ENCODE data around the gene CNPY2. TPM values are rescaled to one million over a fixed set of nuclear protein-coding genes. Genes with fewer than 3 reads are reported as not detected.
A peak's percentile ranks its signal among the peaks of the same experiment; 100 is the strongest.

The CNPY2 gene
- total RNA-seq, 2 experiments from 2014 or later = 77.4 to 82.6 TPM

DNA sequence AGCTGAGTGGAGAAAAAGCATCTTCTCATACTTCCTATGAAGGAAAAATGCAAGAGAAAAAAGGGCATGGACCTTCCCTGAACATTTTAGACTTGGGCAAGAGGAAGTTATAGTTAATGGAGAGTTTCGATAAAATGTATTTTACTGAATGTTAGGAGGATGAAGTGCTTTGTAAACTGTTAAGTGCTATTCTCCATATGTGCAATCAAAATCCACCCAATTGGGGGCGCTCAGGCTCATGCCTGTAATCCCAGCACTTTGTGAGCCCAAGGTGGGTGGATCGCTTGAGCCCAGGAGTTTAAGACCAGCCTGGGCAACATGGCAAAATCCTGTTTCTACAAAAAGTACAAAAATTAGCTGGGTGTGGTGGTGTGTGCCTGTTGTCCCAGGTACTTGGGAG lies 1.9 kb upstream of the CNPY2 start:
- Mint-ChIP-seq H3K27me3 (no peaks in the 10 kb centered on the region), H3K27ac (no peak overlapping the region), H3K36me3 (ENCODE audit: low read depth) (peaks cover 21% of the 10 kb centered on the region), H3K4me3 (no peak overlapping the region), H3K4me1 (peaks cover 22% of the 10 kb centered on the region), H3K9me3 (ENCODE audit: low read depth) (no peaks in the 10 kb centered on the region)
- DNase-seq (peak; percentile 37), ATAC-seq (no peak)
- POLR2A ChIA-PET = no interaction called here
- CTCF ChIA-PET = interaction anchor here (2.3 to 5.0 kb wide), 2 partner anchors 42 to 128 kb away, joined by 8 to 30 read pairs; partner anchors contain the start of genes SMARCC2 and STAT2
- intact Hi-C loops (cut with DNase I, micrococcal nuclease) = loop anchor here (2.0 to 5.0 kb wide), 4 partner anchors 21 to 370 kb away; partner anchors contain the start of genes IL23A (in 1 of the 2), PTGES3 (in 1 of the 2), STAT2 (in 1 of the 2) and TIMELESS (in 1 of the 2)

DNA sequence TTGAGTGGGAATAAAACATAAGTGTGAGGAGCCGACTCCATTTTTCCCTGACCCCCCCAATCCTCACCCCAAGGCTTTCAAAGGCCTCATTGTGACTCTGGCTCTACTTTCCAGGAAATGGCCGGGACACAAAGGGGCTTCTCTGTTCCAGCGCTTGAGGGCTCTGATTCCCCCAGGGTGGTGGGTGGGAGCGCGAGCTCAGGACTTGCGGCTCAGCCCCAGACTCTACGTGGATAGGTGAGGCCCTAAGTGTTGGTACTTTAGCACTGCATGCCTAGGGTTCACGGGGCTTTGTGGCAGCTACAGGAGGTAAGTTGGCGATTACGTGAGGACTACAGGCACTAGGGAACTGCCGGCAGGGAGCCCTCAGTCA lies 553 bp downstream of the CNPY2 start:
- Mint-ChIP-seq H3K36me3 (ENCODE audit: low read depth) (peaks cover 28% of the 10 kb centered on the region), H3K4me3 (peak overlapping the region; percentile 97), H3K4me1 (peaks cover 18% of the 10 kb centered on the region), H3K27ac (peak overlapping the region; percentile 95), H3K9me3 (ENCODE audit: low read depth) (no peaks in the 10 kb centered on the region), H3K27me3 (no peaks in the 10 kb centered on the region)
- POLR2A ChIA-PET = interaction anchor here (0.5 to 2.0 kb wide), 10 partner anchors 16 to 382 kb away, joined by 3 to 16 read pairs (median 6); partner anchors contain the start of genes IL23A, PAN2, RNF41 and STAT2
- intact Hi-C loops (cut with DNase I, micrococcal nuclease) = loop anchor here (5.0 kb wide), 2 partner anchors 132 to 372 kb away; partner anchors contain the start of genes PTGES3 (in 1 of the 2) and TIMELESS (in 1 of the 2)
- CTCF ChIA-PET = interaction anchor here (1.4 to 5.0 kb wide), 6 partner anchors 17 to 149 kb away, joined by 3 to 30 read pairs (median 8); partner anchors contain the start of genes PAN2, SMARCC2 and STAT2
- DNase-seq = peak; percentile 41
- no peak for ATAC-seq

DNA sequence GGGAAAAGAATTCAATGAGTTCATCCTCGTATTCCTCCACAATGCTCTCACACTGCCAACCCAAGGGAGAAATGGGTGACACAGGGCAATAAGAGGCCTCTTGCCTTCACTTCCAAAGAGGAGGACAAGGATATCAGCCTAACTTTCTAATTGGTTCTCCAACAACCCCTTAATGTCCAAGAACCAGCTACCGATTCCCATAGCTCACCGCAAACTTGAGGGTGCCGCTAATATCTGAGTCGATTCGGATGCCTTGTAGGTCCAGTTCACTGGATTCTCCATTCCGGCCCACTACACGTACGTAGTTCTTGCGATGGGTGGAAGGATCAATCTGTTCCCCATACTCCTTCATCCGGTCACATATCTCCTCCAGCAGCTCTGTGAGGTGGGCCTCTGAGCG lies 4.8 kb downstream of the CNPY2 start:
- ATAC-seq (no peak), DNase-seq (no peak)
- peaks cover 8% of the 10 kb centered on the region for H3K4me1 Mint-ChIP-seq
- H3K27ac Mint-ChIP-seq = no peak overlapping the region
- CTCF ChIA-PET = interaction anchor here (0.7 to 1.6 kb wide), 6 partner anchors 16 to 203 kb away, joined by 3 to 4 read pairs (median 3); partner anchors contain the start of genes IL23A and STAT2
- H3K9me3 Mint-ChIP-seq (ENCODE audit: low read depth) = no peaks in the 10 kb centered on the region
- intact Hi-C loops (cut with DNase I, micrococcal nuclease) = no loop called here
- H3K36me3 Mint-ChIP-seq (ENCODE audit: low read depth) = peaks cover 32% of the 10 kb centered on the region
- POLR2A ChIA-PET = interaction anchor here (0.7 kb wide), 1 partner anchor 11 kb away, joined by 3 read pairs; no protein-coding TSS in a partner anchor
- no peak overlapping the region for H3K4me3 Mint-ChIP-seq
- no peaks in the 10 kb centered on the region for H3K27me3 Mint-ChIP-seq

DNA sequence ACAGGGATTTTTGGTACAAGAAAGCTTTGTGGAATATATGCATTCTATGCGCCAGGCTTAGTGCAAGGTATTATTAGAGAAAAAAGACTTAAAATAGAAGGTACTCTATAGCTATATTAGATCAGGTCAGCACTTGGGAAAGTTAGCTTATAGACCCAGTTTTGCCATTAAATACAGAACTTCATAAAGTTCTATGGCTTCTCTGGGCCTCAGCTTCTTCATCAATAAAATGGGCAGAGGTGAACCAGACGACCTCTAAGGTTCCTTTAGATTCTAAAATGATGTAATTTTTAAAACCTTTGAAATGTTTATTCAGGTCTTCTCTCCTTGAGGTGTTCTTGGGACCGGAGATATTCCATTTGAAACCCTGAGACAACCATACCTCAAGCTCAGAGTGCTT lies 7.1 kb downstream of the CNPY2 start:
- intact Hi-C loops (cut with DNase I, micrococcal nuclease) = no loop called here
- no peaks in the 10 kb centered on the region for H3K4me1 Mint-ChIP-seq
- CTCF ChIA-PET = interaction anchor here (0.5 to 1.7 kb wide), 6 partner anchors 12 to 119 kb away, joined by 3 to 6 read pairs (median 4); partner anchors contain the start of genes PAN2 and SMARCC2
- peaks cover 28% of the 10 kb centered on the region for H3K36me3 Mint-ChIP-seq (ENCODE audit: low read depth)
- no peaks in the 10 kb centered on the region for H3K27me3 Mint-ChIP-seq
- POLR2A ChIA-PET = interaction anchor here (0.7 kb wide), 1 partner anchor 488 kb away, joined by 3 read pairs; no protein-coding TSS in a partner anchor
- H3K27ac Mint-ChIP-seq = no peak overlapping the region
- H3K9me3 Mint-ChIP-seq (ENCODE audit: low read depth) = no peaks in the 10 kb centered on the region
- ATAC-seq (no peak), DNase-seq (no peak)
- H3K4me3 Mint-ChIP-seq = no peak overlapping the region

DNA sequence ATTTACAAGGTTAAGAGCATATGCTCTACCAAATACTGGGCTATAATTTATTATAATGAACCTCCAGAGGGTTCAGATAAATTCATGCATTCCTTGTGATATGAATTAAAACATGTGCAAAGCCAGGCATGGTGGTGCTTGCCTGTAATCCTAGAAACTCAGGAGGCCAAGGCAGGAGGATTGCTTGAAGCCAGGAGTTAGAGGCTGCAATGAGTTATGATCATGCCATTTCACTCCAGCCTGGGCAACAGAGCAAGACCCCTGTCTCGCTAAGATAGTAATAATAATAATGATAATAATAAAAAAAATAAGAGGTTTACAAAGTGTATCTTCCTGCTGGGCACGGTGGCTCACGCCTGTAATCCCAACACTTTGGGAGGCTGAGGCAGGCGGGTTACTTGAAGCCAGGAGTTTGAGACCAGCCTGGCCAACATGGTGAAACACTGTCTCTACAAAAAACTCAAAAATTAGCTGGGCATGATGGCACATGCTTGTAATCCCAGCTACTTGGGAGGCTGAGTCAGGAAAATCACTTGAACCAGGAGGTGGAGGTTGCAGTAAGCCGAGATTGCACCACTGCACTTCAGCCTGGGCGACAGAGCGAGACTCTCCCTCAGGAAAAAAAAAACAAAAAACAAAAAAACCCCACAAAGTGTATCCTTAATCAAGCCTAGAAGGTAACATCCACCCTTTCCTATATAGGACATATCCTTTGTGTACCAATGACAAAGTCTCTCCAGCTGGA lies 8.4 kb downstream of the CNPY2 start:
- no peaks in the 10 kb centered on the region for H3K9me3 Mint-ChIP-seq (ENCODE audit: low read depth)
- H3K27ac Mint-ChIP-seq = no peak overlapping the region
- H3K27me3 Mint-ChIP-seq = no peaks in the 10 kb centered on the region
- H3K36me3 Mint-ChIP-seq (ENCODE audit: low read depth) = peaks cover 28% of the 10 kb centered on the region
- no peaks in the 10 kb centered on the region for H3K4me1 Mint-ChIP-seq
- intact Hi-C loops (cut with DNase I, micrococcal nuclease) = no loop called here
- POLR2A ChIA-PET = no interaction called here
- CTCF ChIA-PET = interaction anchor here (1.0 to 1.7 kb wide), 5 partner anchors 9 to 157 kb away, joined by 3 to 5 read pairs (median 3); partner anchors contain the start of gene PAN2
- DNase-seq = no peak
- no peak for ATAC-seq
- no peak overlapping the region for H3K4me3 Mint-ChIP-seq

GRCh38 chr12:56304872-56305590 lies 10.8 kb downstream of the CNPY2 start:
- ChIA-PET CTCF (interaction anchor here (0.7 to 0.9 kb wide), 2 partner anchors 47 to 159 kb away, joined by 3 read pairs; no protein-coding TSS in a partner anchor), POLR2A (no interaction called here)
- no peak overlapping the region for H3K27ac Mint-ChIP-seq
- DNase-seq = no peak
- H3K4me3 Mint-ChIP-seq = no peak overlapping the region
- H3K36me3 Mint-ChIP-seq (ENCODE audit: low read depth) = peaks cover 19% of the 10 kb centered on the region
- peaks cover 14% of the 10 kb centered on the region for H3K4me1 Mint-ChIP-seq
- H3K9me3 Mint-ChIP-seq (ENCODE audit: low read depth) = no peaks in the 10 kb centered on the region
- no peaks in the 10 kb centered on the region for H3K27me3 Mint-ChIP-seq
- ATAC-seq = no peak
- intact Hi-C loops (cut with DNase I, micrococcal nuclease) = no loop called here

GRCh38 chr12:56304276-56304675 lies 11.5 kb downstream of the CNPY2 start:
- Mint-ChIP-seq H3K9me3 (ENCODE audit: low read depth) (no peaks in the 10 kb centered on the region), H3K4me1 (peaks cover 14% of the 10 kb centered on the region), H3K36me3 (ENCODE audit: low read depth) (peaks cover 17% of the 10 kb centered on the region), H3K4me3 (no peak overlapping the region), H3K27me3 (no peaks in the 10 kb centered on the region), H3K27ac (no peak overlapping the region)
- intact Hi-C loops (cut with DNase I, micrococcal nuclease) = no loop called here
- POLR2A ChIA-PET = no interaction called here
- DNase-seq (no peak), ATAC-seq (no peak)
- CTCF ChIA-PET = interaction anchor here (0.7 to 0.9 kb wide), 2 partner anchors 48 to 160 kb away, joined by 3 read pairs; no protein-coding TSS in a partner anchor

- intact Hi-C loops (cut with DNase I, micrococcal nuclease) = loop anchor here (1.0 to 2.0 kb wide), 16 partner anchors 15 to 182 kb away; partner anchors contain the start of genes ANKRD52 (in 1 of the 2), ESYT1 (in 1 of the 2), IL23A (in 1 of the 2) and MYL6 (in 1 of the 2)
- CTCF ChIA-PET = interaction anchor here (0.6 to 1.2 kb wide), 4 partner anchors 32 to 166 kb away, joined by 3 to 4 read pairs (median 4); no protein-coding TSS in a partner anchor
- Mint-ChIP-seq H3K4me3 (peak overlapping the region; percentile 96), H3K36me3 (ENCODE audit: low read depth) (peaks cover 29% of the 10 kb centered on the region), H3K27me3 (no peaks in the 10 kb centered on the region), H3K4me1 (peaks cover 47% of the 10 kb centered on the region), H3K9me3 (ENCODE audit: low read depth) (no peaks in the 10 kb centered on the region), H3K27ac (peak overlapping the region; percentile 90)
- ATAC-seq (no peak), DNase-seq (no peak)
- POLR2A ChIA-PET = interaction anchor here (0.9 to 1.0 kb wide), 2 partner anchors 9 to 40 kb away, joined by 3 to 4 read pairs; no protein-coding TSS in a partner anchor
Measured at GRCh38 chr12:56300644-56301464, 14.9 kb downstream of the CNPY2 start.

DNA sequence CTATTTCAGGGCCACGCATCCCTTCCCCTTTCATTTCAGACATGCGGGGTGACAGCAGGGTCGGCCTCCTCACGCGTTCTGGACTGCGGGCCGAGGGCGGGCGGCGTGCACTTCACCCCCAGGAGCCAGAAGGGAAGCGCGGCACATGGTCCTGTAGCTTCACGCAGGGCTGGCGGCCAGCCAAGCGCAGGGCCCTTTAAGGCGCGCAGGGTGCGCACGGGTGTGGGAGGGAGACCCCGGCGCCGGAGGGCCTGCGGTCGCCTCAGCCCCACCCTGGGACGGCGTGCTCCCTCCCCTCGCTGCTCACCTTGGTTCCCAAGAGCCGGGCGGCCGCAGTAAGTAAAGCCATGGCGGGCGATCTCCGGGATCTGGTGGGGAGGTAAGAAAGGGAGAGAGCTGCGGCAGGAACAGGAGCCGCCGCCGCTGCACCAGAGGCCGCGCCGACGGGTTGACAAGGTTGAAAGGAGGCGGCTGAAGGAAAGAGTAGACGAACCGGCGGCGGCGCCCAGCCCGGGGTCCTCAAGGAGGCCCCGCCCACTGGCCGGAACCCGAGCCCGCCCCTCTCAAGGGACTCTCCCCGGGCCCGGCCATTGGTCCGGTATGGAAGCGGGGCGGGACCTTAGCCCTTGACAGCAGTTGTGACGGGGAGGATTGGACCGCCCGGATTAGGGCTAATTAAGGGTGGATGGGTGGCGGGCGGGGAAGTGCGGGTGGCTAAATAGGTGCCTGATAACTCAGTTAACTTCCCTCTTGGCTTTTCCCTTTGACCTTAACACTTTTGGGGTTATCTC lies 15.7 kb downstream of the CNPY2 start, which contains the start of gene CS:
TSS of gene CS (minus strand) at position 478 of the 791 bp plus-strand sequence. CDS start at position 349, 129 bp downstream.
- Mint-ChIP-seq H3K36me3 (ENCODE audit: low read depth) (peaks cover 28% of the 10 kb centered on the region), H3K4me1 (peaks cover 49% of the 10 kb centered on the region), H3K9me3 (ENCODE audit: low read depth) (no peaks in the 10 kb centered on the region), H3K27me3 (no peaks in the 10 kb centered on the region), H3K27ac (peak within 1 kb of the TSS; percentile 91), H3K4me3 (peak within 1 kb of the TSS; percentile 96)
- DNase-seq (peak; percentile 99), ATAC-seq (peak; percentile 98)
- intact Hi-C loops (cut with DNase I, micrococcal nuclease) = loop anchor here (1.0 to 2.0 kb wide), 16 partner anchors 16 to 181 kb away; partner anchors contain the start of genes ANKRD52 (in 1 of the 2), ESYT1 (in 1 of the 2), IL23A (in 1 of the 2) and MYL6 (in 1 of the 2)
- ChIA-PET POLR2A (interaction anchor here (0.6 to 1.5 kb wide), 6 partner anchors 11 to 566 kb away, joined by 3 to 7 read pairs (median 3); partner anchors contain the start of gene IL23A), CTCF (interaction anchor here (0.5 to 1.2 kb wide), 5 partner anchors 8 to 157 kb away, joined by 3 to 4 read pairs (median 3); no protein-coding TSS in a partner anchor)
